Progenitor cell of endocrine pancreas (in vitro differentiated cells): ENCODE results near the gene AHRR. TPM values are rescaled to one million over a fixed set of nuclear protein-coding genes. Genes with fewer than 3 reads are reported as not detected.

Experiments
- DNase-seq: peaks from one replicate; pipeline ENCODE4 v3.0.0; 2021; ENCODE audit warnings: low spot score; ENCODE audit not compliant: unreplicated experiment
- H3K27ac Mint-ChIP-seq: 2 replicates; pipeline ENCODE4 v1.8.0; 2021; ENCODE audit warnings: mild to moderate bottlenecking, moderate library complexity, mixed read lengths
- H3K27me3 Mint-ChIP-seq: 2 replicates; pipeline ENCODE4 v1.8.0; 2021; ENCODE audit warnings: mixed read lengths
- H3K36me3 Mint-ChIP-seq: 2 replicates; pipeline ENCODE4 v1.8.0; 2022; ENCODE audit warnings: mixed read lengths; ENCODE audit not compliant: insufficient read depth
- H3K4me1 Mint-ChIP-seq: 2 replicates; pipeline ENCODE4 v1.8.0; 2021; ENCODE audit warnings: low read depth, mixed read lengths
- H3K4me3 Mint-ChIP-seq: 2 replicates; pipeline ENCODE4 v1.8.0; 2021; ENCODE audit warnings: low read depth, mild to moderate bottlenecking, moderate library complexity, mixed read lengths
- H3K9me3 Mint-ChIP-seq: 2 replicates; pipeline ENCODE4 v1.8.0; 2021; ENCODE audit warnings: low read depth, mixed read lengths
- total RNA-seq: library from RNA; stranded (reverse); gene quantifications from 2 replicates; pipeline ENCODE4 v1.2.1, GENCODE V29; 2021
- TF ChIP-seq, protein P1 (sequence below): fragments of 200-600 bp; sonication (generic); IDR thresholded peaks from one replicate; pipeline ENCODE4 v1.5.0; 2021; ENCODE audit warnings: antibody characterized with exemption, mild to moderate bottlenecking; ENCODE audit not compliant: unreplicated experiment

The AHRR gene
- total RNA-seq, 1 donor from 2014 or later: 1.3 TPM

DNA sequence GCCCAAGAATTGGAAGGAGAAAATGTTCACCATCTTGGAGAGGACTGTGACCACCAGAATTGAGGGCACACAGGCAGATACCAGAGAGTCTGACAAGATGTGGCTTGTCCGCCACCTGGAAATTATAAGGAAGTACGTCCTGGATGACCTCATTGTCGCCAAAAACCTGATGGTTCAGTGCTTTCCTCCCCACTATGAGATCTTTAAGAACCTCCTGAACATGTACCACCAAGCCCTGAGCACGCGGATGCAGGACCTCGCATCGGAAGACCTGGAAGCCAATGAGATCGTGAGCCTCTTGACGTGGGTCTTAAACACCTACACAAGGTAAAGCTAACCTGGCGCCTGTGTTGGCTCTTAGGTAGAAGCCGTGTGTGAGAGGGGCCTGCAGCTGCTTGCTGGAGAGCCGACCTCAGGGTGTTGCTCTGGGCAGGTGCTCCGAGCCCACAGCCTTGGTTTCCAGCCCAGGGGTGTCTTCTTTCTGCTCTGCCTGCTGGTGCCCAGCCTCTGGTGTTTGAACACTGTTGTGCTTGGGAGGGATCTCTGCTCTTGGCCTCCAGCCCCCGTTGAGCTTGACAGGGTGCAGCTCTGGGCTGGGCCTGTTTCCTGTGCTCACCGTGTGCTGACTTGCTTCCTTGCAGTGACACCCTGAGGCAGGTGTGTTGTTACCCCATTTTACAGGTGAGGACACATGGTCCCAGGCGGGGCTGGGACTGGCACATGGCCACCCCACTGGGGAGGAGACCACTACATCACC is 132.4 kb downstream of the AHRR start:
- no peak overlapping the region for H3K27ac Mint-ChIP-seq
- H3K36me3 Mint-ChIP-seq: peaks cover 53% of the 10 kb centered on the region
- H3K4me1 Mint-ChIP-seq: no peaks in the 10 kb centered on the region
- H3K27me3 Mint-ChIP-seq: no peaks in the 10 kb centered on the region
- peaks cover 15% of the 10 kb centered on the region for H3K9me3 Mint-ChIP-seq
- TF ChIP-seq, protein P1, sequence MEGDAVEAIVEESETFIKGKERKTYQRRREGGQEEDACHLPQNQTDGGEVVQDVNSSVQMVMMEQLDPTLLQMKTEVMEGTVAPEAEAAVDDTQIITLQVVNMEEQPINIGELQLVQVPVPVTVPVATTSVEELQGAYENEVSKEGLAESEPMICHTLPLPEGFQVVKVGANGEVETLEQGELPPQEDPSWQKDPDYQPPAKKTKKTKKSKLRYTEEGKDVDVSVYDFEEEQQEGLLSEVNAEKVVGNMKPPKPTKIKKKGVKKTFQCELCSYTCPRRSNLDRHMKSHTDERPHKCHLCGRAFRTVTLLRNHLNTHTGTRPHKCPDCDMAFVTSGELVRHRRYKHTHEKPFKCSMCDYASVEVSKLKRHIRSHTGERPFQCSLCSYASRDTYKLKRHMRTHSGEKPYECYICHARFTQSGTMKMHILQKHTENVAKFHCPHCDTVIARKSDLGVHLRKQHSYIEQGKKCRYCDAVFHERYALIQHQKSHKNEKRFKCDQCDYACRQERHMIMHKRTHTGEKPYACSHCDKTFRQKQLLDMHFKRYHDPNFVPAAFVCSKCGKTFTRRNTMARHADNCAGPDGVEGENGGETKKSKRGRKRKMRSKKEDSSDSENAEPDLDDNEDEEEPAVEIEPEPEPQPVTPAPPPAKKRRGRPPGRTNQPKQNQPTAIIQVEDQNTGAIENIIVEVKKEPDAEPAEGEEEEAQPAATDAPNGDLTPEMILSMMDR: no peak
- H3K4me3 Mint-ChIP-seq: no peak overlapping the region
- DNase-seq: no peak

DNA sequence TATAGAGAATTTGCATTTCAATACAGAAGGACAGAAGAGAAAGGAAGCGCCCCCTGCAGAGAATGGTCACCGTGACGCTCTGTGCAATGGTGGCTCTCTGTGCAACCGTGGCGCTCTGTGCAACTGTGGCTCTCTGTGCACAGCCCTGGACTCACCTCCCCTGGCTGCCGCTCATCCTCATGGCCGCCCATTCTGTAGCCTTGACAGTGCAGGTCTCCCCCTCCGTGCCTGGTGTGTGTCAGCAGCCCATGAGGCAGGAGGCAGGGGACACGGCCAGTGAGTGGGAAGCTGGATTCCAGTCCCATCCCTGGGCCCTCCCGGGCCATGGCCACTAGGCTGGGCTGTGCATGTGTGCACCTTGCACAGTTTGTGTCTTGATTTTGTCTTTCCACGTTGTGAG is 133.4 kb downstream of the AHRR start:
- DNase-seq: no peak
- peaks cover 15% of the 10 kb centered on the region for H3K9me3 Mint-ChIP-seq
- H3K4me3 Mint-ChIP-seq: no peak overlapping the region
- TF ChIP-seq, protein P1: no peak
- H3K4me1 Mint-ChIP-seq: no peaks in the 10 kb centered on the region
- H3K36me3 Mint-ChIP-seq: peaks cover 54% of the 10 kb centered on the region
- no peaks in the 10 kb centered on the region for H3K27me3 Mint-ChIP-seq
- H3K27ac Mint-ChIP-seq: no peak overlapping the region

DNA sequence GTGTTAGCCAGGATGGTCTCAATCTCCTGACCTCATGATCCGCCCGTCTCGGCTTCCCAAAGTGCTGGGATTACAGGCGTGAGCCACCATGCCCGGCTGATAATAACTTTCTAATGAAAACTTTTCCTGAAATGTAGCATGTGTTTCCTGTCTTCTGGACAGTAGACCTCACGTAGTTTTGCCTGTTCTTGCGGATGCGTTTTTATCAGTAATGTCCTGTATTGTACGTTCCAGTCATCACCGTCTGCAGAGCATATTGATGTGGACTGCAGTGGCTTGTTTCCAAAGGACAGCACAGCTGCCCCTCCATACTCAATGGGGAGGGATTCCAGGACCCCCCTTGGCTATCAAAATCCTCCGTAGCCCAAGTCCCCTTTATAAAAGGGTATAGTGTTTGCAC is 134.3 kb downstream of the AHRR start:
- Mint-ChIP-seq H3K27ac (no peak overlapping the region), H3K27me3 (no peaks in the 10 kb centered on the region), H3K4me3 (no peak overlapping the region), H3K36me3 (peaks cover 52% of the 10 kb centered on the region), H3K4me1 (no peaks in the 10 kb centered on the region), H3K9me3 (peaks cover 15% of the 10 kb centered on the region)
- DNase-seq: no peak
- TF ChIP-seq, protein P1: no peak

DNA sequence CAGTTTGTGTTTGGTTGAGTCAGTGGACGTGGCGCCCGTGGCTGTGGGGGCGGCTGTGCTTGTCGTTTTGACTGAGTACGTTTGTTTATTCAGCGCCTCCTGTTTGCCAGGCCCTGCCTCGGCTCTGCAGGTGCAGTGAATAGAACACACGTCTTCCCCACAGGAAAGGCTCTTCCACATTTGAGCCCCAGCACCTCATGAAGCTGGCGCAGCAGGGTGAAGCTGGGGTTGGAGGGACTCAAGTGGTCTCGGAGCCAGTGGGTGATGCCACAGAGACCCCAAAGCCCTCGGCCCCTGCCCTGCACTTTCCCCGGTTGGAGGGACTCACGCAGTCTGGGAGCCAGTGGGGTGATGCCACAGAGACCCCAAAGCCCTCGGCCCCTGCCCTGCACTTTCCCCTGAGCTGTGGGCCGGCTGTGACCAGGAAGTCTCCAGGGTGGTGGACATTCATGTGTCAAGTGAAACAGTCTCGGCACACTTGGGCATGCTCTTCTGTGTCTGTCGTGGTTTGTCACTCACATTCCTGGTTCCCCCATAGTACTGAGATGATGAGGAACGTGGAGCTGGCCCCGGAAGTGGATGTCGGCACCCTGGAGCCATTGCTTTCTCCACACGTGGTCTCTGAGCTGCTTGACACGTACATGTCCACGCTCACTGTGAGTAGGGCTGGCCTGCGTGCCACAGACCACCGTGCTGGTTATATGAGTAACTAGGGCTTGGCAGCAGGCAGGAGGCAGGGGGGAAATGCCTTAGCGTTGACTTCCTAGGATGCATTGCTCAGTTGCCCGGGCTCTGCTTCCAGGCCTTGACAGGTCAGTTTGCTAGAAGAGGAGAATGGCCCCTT is 135.1 kb downstream of the AHRR start:
- Mint-ChIP-seq H3K27ac (no peak overlapping the region), H3K36me3 (peaks cover 45% of the 10 kb centered on the region), H3K4me3 (no peak overlapping the region), H3K9me3 (peaks cover 8% of the 10 kb centered on the region), H3K4me1 (no peaks in the 10 kb centered on the region), H3K27me3 (no peaks in the 10 kb centered on the region)
- TF ChIP-seq, protein P1: no peak
- no peak for DNase-seq

DNA sequence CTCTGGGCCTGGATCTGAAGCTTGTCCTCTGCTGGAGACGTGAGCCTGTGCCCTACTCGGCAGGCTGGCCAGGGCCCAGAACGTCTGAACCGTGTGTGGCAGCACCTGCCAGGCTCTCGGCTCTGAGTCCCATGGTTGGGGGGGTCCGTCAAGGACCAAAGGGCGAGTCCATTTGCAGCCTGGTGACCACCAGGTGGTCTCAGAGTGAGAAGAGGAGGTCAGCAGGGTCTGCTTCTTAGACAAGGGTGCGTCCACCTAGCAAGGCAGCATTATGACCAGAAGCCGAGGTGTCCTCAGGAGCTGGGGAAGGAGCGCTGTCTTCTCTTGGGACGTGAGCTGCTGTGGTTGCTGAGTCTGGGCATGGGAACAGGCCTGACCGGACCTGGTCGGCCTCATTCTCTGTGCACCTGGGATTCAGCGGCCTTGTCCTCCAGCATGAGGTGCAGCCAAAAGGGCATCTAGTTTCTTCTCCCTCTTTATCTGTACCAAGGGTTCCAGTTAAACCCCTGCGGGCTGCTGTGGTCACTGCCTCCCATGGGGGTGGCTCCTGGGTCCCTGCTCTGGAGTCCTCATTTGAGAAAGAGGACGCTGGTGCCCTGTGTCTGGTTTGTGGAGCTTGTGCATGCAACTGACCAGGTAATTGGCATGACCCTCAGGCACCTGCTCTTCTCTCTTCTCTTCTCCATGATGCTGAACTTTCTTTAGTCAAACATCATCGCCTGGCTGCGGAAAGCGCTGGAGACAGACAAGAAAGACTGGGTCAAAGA is 135.9 kb downstream of the AHRR start:
- no peaks in the 10 kb centered on the region for H3K27me3 Mint-ChIP-seq
- H3K27ac Mint-ChIP-seq: no peak overlapping the region
- no peaks in the 10 kb centered on the region for H3K4me1 Mint-ChIP-seq
- no peak overlapping the region for H3K4me3 Mint-ChIP-seq
- DNase-seq: no peak
- peaks cover 41% of the 10 kb centered on the region for H3K36me3 Mint-ChIP-seq
- H3K9me3 Mint-ChIP-seq: peaks cover under 1% of the 10 kb centered on the region
- TF ChIP-seq, protein P1: no peak
